Left renal cortex interstitium (tissue), 4 donors: ENCODE data around the gene CHRM3. TPM values are rescaled to one million over a fixed set of nuclear protein-coding genes. Genes with fewer than 3 reads are reported as not detected.
"Not testable (repeated sequence)": the region's sequence is repeated elsewhere in the genome, so short reads cannot be mapped to it uniquely, and the experiment has no call there.

Experiments used
- DNase-seq, 4 donors: peaks; one replicate each; pipeline ENCODE4 v3.0.0-alpha.2; 2013; ENCODE audit warnings: low read depth in 4 of 4, low spot score in 2 of 4, missing footprints in 1 of 4
- polyA plus RNA-seq, 4 donors: library from polyadenylated mRNA; unstranded; fragments of 120-200 nt; gene quantifications; one replicate each; pipeline ENCODE4 v1.2.1, GENCODE V29; 2013; ENCODE audit not compliant: insufficient read length in 4 of 4

Gene CHRM3
- 1 to 10 TPM; 6.5 to 7.7 (median 7.3) TPM for polyA plus RNA-seq

DNA sequence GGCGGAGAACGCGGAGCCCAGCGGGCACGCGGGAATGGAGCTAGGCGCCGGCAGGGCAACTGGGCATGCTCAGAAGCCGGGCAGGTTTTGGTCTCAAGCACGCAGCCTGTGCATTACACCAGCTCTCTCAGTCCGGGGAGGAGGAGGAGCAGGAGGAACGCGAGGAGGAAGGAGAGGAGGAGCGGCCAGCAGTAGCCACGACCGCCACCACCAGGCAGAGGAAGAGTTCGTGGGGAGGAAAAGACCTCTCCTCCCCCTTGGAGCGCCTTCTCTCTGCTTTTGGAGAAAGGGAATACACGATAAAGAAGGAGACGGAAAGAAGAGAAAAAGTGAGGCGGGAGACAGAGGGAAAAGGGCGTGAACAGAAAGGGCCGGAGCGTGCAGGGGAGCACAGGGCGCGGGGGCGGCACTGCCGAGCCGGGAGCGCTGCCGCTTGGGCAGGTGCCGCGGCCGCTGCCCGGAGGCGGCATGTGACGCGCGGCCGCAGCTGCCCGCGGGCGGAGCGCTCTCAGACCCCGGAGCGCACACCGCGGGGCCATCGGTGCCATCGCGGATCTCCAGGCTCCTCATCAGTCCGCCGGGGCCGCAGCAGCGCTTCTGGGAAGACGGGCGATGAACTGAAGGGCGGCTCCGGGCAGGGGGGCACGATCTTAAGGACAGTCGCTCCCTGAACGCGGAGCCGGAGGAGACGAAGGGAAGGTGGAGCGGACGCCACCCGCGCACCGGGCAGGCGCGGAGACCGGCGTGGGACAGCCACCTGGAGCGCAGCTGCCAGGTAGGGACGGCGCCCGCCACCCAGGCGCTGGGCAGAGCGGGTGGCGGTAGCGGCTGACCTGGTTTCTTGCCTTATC lies at the start of gene CHRM3:
Gene CHRM3 (plus strand): TSS at position 116 of the 851 bp plus-strand sequence. CDS start 520,884 bp downstream, outside the sequence.
- peak; percentile 37 to 64 (median 57) for DNase-seq

DNA sequence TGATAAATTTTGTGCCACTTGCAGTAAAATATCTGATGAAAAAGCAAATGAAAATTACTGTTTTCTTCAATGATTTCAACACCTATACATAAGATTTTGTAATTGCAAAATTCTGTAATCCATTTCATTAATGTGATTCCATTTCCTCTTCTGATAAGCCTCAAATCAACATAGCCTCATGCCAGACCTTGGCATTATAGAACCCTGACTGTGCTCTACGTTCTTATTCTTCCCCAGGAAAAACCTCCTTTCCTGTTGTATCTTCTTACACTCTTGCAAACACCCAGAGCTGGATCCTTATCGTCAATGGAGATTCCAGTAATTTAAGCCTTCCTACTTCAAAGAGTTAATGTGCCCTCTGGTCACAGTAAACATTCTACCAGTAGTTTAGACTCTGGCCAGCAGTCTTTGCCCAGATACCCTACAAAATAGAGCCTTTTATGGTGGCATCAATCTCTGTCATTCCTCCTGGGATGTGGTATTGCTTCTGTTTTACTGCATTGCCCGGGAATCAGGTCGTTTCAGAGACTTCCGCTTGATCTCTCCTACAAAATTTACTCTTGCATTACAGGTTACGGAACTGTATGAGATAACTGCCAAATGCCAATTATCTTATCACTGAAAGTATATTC lies 48.5 kb upstream of the CHRM3 start:
- DNase-seq, result peak in 3 of 4 donors; percentile 29 to 54 (median 35)

- no peak for DNase-seq
Measured at GRCh38 chr1:239347776-239348175, 38.6 kb upstream of the CHRM3 start.

DNA sequence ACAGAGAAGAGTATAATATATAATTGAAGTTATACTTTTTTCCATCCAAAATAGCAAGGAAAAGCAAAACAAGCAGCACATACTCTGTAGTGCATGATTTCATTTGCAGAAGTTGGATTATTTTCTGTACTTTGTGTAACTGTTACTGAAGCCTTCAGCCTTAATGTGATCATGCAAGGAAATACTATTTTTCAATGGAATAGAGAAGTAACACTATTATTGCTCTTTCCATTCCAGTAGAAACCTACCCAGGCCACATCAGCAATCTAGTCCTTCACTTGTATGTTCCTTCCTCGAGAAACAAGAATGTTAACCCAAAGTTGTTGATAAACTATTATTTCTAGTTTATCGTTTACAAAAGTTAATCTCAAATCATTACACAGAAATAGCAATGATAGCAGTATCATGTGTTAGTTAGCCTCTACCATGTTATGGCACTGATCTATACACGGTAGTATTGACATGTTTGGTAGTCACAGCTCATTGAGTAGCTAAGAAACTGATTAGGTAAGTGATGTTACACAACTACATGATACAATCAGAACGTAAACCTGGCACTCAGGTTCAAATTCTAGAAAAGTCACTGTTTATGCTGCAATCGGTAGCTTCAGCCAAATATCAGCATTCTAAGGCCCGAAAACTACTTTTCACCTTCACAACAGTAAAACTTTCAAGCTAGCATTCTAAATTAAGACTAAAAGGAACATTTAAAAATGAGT lies 37.6 kb upstream of the CHRM3 start:
- no peak for DNase-seq

DNA sequence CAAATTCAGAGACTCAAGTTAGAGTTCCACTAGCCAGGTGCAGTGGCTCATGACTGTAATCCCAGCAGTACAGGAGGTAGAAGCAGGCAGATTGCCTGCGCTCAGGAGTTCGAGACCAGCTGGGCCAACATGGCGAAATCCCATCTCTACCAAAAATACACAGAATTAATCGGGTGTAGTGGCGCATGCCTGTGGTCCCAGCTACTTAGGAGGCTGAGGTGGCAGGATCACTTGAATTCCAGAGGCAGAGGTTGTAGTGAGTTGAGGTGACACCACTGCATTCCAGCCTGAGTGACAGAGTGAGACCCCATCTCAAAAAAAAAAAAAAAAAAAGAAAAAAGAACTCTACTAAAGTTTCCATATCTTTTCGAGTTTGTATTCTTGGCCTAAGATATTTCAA lies 36.7 kb upstream of the CHRM3 start:
- no peak for DNase-seq

GRCh38 chr1:239353536-239353935 lies 32.8 kb upstream of the CHRM3 start:
- DNase-seq, result peak in 1 of 4 donors; percentile 32

- no peak for DNase-seq
Measured at GRCh38 chr1:239354231-239354630, 32.1 kb upstream of the CHRM3 start.

DNA sequence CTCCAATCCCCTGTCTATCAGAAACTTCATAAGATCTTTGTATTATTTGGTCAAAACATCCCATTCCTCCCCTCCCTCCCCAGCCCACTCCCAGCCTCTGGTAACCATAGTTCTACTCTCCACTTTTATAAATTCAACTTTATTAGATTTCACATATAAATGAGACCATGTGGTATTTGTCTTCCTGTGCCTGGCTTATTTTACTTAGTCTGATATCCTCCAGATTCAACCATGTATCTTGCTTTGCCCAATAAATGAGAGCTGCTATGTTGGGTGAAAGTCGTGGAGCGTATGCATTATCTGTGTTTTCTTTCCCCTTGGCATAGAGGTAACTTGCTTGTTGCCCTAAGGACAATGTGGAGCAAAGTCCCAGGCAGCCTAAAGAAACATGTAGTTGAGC lies 28.5 kb upstream of the CHRM3 start:
- no peak for DNase-seq

DNA sequence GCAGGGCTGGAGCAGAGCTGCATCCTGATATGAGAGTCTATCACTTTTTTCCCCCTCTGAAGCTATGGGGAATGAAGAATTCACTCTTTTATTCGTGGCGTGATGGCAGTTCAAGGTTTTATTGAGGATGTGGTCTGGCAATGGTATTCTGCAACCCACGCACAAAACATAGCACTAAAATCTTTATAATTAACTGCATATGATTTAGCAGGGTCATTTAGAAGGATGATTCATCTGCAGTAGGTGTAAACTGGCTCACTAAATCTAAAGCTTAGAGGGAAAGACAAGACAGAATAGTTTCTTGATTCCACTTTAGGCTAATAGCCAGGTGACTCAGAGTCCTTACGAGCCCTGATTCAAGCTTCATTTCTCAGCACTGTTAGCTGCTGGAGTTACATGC lies 25.0 kb upstream of the CHRM3 start:
- DNase-seq, result no peak

DNA sequence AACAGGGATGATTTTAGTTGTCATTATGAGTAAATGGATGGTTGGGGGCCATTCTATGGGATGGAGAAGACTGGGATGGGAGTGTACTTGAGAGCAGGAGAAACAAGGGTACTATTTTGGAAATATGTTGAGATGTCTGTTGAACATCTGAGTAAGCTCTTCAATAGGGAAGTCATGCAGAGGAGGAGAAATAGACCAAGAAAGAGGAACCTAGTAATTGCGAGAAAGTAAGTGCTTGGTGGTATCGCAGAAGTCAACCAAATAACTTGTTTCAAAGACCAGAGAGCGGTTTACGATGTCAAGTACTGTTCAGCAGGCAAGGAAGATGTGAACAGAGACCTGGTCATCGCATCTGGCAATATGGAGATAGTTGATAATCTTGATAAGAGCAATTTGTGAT lies 22.4 kb upstream of the CHRM3 start:
- no peak for DNase-seq

GRCh38 chr1:239367196-239367810 lies 19.1 kb upstream of the CHRM3 start:
- DNase-seq, result no peak

DNA sequence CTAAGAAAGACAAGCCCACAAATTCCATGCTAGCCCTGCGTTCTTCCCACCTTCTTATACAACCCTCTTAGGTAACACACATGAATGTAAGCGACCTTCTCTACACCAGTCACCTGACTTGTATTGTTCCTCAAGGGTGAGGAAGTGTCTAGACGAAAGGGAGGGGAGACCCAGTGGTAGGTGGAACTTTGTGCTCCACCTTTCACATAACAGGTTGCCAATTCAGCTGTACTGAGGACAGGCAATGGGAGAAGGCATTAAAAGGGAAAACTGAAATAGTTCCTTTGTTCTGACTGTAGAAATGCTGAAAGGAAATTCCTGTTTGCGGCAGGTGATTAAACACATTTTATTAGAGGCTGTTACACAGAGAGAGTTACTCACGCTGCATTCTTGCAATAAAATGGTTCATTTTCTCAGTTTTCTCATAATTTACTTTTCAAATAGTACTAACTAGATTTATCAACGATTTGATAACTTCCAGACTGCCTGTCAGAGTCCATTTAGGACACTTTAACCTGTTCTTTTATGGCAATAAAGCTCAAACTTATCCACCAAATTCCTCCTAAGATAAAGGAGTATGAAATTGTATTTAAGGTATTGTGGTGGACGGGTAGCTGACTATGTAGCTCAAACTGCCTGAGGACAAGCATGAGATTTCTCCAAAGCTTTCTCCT lies 17.8 kb upstream of the CHRM3 start:
- DNase-seq, result no peak

DNA sequence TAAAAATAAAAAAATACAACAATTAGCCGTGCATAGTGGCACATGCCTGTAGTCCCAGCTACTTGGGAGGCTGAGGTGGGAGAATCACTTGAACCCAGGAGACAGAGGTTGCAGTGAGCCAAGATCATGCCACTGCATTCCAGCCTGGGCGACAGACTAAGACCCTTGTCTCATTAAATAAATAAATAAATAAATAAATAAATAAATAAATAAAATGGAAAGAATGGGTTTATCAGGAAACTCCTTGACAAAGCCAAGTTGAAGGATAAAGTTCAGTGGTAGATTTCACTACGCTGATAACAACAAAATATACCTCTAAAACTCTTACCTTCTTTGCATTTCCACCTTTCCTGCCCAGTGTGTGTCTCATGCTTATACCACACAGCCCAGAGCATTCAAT lies 15.5 kb upstream of the CHRM3 start:
- not testable (repeated sequence) for DNase-seq

- DNase-seq, result no peak
Measured at GRCh38 chr1:239382666-239383065, 3.7 kb upstream of the CHRM3 start.

DNA sequence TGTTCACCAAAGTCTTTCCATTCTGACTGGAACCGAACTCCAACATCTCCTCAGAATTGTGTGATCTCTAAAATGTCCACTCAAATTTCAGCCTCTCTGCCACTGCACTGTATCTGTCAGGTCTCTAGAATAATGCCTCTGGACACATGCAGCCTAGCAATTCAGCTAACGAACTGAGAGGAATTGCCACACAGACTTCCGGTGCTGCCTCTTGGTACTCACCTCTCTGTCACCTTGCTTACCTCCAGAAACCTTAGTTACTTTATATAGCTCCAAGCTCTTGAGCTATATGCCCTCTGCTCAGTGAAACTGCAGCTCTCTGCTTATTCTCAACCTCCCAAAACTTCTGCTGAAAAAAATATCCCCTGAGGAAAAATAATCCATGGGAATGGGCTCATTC lies 2.7 kb upstream of the CHRM3 start:
- no peak for DNase-seq

DNA sequence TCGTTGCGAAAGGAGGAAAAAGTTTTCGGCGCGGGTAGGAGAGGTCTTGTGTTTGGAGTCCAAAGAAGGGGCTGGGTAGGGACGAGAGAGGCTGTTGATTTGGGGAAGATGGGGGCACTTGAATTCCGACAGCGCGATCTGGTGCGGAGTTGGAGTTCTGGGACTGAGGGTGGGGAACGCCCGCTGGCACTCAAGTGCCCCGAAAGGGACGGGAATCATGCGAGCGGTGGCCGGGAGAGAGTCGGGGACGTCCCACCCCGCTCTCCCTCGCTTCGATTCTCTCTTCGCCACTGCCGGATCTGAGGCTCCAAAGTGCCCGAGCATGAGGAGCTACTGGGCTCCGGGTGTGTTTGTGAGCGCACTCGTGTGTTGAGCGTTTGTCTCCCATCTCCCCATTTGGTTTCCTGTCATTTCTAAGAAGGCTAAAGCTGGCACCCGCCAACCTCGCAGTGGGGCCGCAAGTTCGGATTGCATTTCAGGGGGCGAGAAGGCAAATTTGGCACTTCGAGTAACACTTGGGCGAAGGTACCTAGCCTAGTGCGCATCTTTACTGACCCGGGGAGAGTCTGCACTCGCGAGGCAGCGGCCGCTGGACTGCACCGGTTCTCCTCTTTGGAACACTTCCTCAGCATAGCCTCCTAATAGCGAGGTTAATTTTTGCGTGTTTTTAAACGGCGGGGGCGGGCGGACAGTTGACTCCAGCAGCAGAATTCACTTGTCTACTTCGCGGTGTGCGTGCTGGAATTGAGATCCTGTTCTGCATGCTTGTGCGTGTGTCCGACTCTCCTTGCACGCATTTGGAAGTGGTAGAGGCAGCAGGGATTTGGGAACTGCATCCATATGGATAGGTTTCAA lies 1.2 kb downstream of the CHRM3 start:
- peak; percentile 18 to 44 (median 38) for DNase-seq

DNA sequence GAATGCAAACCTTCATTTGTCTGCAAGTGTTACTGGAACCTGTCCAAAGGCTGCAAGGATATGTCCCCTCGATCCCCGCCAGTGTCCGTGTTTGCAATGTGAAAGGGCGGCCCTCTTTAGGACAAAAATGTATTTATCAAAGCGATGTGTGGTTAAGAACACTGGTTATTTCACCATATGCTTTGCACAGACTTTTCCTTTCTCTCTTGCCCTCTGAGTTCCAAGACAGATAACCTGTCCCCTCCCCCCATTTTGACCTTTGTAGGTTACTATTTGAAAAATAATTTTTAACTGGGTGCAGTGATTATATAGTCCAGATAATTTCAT lies 1.8 kb downstream of the CHRM3 start:
- peak in 1 of 4 donors; percentile 17 for DNase-seq

- no peak for DNase-seq
Measured at GRCh38 chr1:239388578-239388977, 2.2 kb downstream of the CHRM3 start.

DNA sequence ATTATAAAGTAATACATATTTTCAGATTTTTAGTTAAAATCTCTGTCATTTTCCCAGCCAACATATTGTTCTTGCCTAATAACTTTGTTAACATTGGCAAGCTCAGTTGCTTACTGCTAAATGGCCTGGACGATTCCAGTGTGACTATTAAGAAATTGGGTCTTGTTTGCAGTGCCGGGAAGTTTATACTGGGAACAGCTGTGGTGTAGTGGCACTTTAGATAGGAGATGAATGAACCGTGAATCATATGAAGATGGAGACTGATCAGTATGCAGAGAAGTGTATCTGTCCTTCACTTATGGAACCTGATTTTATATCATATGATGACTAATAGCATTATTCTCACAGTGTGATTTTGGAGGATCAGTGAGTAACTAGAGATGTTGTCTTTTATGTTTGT lies 3.3 kb downstream of the CHRM3 start:
- DNase-seq, result no peak

DNA sequence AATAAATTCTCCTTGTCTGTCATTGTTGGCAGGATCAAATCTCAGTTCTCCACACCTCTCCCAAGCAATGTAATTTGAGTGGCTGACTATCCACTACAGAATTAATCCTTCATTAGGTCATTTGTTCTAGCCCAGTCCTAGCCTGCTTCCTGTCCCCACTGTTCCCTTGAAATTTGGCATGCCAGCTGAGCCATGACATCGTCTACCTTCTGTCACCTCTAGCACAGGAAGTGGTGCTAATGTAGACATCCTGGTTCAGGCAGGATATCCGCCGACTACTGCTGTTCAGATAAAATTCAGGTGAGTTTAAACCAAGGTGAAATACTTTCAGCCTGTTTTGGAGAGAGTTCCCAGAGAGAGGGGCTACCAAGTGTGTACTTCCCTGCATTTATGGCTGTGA lies 5.9 kb downstream of the CHRM3 start:
- DNase-seq, result no peak
